ENCODE data around the gene AKAP8. TPM values are rescaled to one million over a fixed set of nuclear protein-coding genes. Genes with fewer than 3 reads are reported as not detected.

AKAP8 gene
- total RNA-seq, 1 donor from 2014 or later: 17.0 TPM

DNA sequence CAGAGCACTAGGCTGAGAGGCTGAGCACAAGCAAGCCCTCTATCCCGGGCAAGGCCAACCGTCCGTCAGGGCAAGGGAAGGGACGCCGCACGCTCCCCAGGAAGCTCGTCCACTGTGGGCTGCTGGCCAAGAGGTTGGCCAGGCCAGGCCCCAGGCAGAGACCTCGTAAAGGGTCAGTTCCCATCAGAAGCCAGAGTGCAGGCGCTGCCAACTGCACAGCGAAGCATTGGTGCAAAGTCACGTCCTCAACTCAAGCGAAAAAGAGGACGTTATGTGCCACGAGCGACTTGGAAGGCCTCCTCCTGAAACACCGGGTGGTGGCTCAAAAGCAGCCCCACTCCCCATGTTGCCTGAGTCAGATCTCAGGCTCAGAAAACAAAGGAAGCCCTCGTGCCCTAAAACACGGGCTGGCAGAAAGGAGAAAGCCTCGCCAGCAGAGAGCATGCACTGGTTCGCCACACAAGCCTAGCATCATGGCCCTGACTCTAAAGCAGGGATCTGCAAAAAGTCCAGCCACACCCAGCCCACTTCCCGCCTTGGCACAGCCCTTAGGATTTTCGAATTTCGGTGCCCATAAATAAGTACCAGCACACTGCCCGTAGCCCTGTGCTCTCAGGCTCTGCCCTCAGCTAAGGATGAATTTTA, 4.7 kb downstream of the AKAP8 start:
- Histone ChIP-seq H3K4me3 (peak overlapping the region in 1 of 2 donors; percentile 43), H3K36me3 (peaks cover 40% of the 10 kb centered on the region in 2 donors), H3K27ac (peak overlapping the region; percentile 64 to 79), H3K9me3 (no peaks in the 10 kb centered on the region), H3K27me3 (no peaks in the 10 kb centered on the region), H3K4me1 (peaks cover 30 to 41% of the 10 kb centered on the region in 2 donors)
- peak in 1 of 2 donors; percentile 80 for DNase-seq (ENCODE audit: low spot score in 2 of 2)
- TF ChIP-seq, protein P1, sequence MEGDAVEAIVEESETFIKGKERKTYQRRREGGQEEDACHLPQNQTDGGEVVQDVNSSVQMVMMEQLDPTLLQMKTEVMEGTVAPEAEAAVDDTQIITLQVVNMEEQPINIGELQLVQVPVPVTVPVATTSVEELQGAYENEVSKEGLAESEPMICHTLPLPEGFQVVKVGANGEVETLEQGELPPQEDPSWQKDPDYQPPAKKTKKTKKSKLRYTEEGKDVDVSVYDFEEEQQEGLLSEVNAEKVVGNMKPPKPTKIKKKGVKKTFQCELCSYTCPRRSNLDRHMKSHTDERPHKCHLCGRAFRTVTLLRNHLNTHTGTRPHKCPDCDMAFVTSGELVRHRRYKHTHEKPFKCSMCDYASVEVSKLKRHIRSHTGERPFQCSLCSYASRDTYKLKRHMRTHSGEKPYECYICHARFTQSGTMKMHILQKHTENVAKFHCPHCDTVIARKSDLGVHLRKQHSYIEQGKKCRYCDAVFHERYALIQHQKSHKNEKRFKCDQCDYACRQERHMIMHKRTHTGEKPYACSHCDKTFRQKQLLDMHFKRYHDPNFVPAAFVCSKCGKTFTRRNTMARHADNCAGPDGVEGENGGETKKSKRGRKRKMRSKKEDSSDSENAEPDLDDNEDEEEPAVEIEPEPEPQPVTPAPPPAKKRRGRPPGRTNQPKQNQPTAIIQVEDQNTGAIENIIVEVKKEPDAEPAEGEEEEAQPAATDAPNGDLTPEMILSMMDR (IDR thresholded peaks at IDR 0.05): no peak
- intact Hi-C loops (cut with DNase I): loop anchor here (5.0 kb wide), 1 partner anchor 178 kb away; no protein-coding TSS in a partner anchor

DNA sequence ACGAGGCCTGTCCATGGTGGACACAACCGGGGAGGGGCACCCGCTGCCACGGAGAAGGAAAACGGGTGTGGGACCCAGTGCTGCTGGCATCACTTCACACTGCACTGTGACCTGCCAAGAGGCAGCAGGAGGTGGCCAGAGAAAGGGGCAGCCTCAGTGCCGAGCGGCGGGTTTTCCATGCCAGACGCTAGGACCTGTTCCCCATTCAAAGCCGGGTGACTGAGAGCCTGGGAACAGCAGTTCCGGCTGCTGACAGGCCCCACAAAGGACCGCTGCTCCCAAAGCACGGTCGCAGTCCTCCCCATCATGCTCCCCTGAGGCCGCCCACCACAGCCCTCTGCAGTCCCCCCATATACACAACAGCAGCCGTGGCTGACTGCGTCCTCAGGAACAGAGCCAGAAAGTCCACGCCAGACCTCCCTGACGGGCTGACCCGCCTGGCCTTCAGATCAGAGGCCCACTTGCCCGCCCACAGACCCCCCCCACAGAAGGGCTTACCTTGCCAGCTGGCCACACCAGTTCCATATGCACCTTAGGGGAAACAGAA, 5.4 kb downstream of the AKAP8 start:
- H3K27ac ChIP-seq: peak overlapping the region; percentile 64 to 79
- H3K4me1 ChIP-seq: peaks cover 30 to 41% of the 10 kb centered on the region in 2 donors
- intact Hi-C loops (cut with DNase I): no loop called here
- H3K36me3 ChIP-seq: peaks cover 48% of the 10 kb centered on the region in 2 donors
- H3K4me3 ChIP-seq: peak overlapping the region; percentile 0 to 43
- DNase-seq (ENCODE audit: low spot score in 2 of 2): no peak
- H3K27me3 ChIP-seq: no peaks in the 10 kb centered on the region
- H3K9me3 ChIP-seq: no peaks in the 10 kb centered on the region
- TF ChIP-seq, protein P1 (IDR thresholded peaks at IDR 0.05): no peak

DNA sequence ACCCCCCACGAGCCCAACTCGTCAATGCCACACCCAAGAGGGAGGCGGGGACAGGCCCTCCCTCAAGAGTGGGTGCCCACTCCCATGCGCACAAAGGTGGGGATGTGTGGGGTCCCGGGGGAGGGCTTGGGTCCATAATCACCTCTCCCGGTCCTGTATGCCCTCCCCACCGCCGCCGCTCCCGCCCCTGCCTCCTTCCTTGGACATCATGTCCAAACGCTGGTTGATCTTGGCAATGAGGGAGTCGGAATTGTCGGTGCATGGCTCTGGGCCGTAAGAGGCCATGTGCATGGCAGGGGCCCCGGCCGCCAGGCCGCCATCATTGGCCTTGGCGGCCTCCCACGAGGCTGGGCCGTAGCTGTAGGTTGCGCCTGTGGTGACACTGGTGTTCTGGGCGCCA, 5.9 kb downstream of the AKAP8 start:
- Histone ChIP-seq H3K4me3 (peak overlapping the region; percentile 0 to 43), H3K27me3 (no peaks in the 10 kb centered on the region), H3K36me3 (peaks cover 53% of the 10 kb centered on the region in 2 donors), H3K9me3 (no peaks in the 10 kb centered on the region), H3K27ac (peak overlapping the region; percentile 64 to 79), H3K4me1 (peaks cover 30 to 41% of the 10 kb centered on the region in 2 donors)
- TF ChIP-seq, protein P1 (IDR thresholded peaks at IDR 0.05): no peak
- DNase-seq (ENCODE audit: low spot score in 2 of 2): no peak
- intact Hi-C loops (cut with DNase I): no loop called here

DNA sequence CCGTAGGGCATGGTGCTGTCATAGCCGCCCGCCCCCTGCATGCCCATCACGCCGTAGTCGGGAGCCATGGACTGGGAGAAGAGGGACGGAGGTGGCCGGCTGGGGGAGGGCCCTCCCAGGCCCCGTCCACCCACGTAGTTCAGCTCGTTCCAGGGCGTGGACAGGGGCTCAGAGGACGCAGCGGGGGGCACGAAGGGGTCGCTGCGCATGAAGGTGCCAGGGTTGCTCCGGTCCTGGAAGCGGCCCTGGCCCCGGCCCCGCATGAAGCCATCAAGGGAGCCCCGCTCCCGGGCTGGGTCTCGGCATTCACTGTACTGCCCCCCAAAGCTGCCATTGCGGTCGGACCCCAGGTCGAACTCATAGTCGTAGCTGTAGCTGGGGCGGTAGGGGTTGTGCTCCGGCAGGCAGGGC, 6.7 kb downstream of the AKAP8 start:
- peaks cover 60% of the 10 kb centered on the region in 2 donors for H3K36me3 ChIP-seq
- intact Hi-C loops (cut with DNase I): no loop called here
- peaks cover 29 to 37% of the 10 kb centered on the region in 2 donors for H3K4me1 ChIP-seq
- no peak overlapping the region for H3K27ac ChIP-seq
- TF ChIP-seq, protein P1 (IDR thresholded peaks at IDR 0.05): no peak
- no peaks in the 10 kb centered on the region for H3K27me3 ChIP-seq
- no peak overlapping the region for H3K4me3 ChIP-seq
- H3K9me3 ChIP-seq: no peaks in the 10 kb centered on the region
- DNase-seq (ENCODE audit: low spot score in 2 of 2): no peak

DNA sequence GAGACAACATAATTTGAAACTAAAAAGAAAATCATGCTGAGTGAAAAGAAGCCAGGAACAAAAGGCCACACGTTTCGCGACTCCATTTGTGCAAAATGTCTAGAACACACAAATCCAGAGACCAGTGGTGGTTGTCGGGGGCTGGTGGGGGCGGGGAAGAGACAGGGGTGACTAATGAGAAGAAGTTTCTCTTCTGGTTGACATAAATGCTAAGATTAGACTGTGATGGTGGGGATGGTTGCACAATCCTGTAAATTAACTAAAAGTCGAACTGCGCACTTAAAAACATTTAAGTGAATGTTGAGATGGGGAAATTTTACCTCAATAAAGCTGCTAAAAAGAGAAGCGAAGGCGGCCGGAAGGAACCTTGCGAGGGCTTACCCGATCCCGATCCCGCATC, 7.1 kb downstream of the AKAP8 start:
- intact Hi-C loops (cut with DNase I): no loop called here
- TF ChIP-seq, protein P1 (IDR thresholded peaks at IDR 0.05): no peak
- Histone ChIP-seq H3K36me3 (peaks cover 65% of the 10 kb centered on the region in 2 donors), H3K27me3 (no peaks in the 10 kb centered on the region), H3K4me3 (no peak overlapping the region), H3K9me3 (no peaks in the 10 kb centered on the region), H3K4me1 (peaks cover 25 to 33% of the 10 kb centered on the region in 2 donors), H3K27ac (no peak overlapping the region)
- DNase-seq (ENCODE audit: low spot score in 2 of 2): no peak

All from ascending aorta (tissue), 2 donors.